PC-9 (cell line): Measurements from ENCODE around the gene UBR4. TPM values are rescaled to one million over a fixed set of nuclear protein-coding genes. Genes with fewer than 3 reads are reported as not detected.

Experiments used
- BruUV-seq: library from RNA; stranded (reverse); fragments of 400-500 nt; replicated peaks from 2 replicates; lab custom pipeline; 2021; lab: Mats Ljungman, UMichigan
- CTCF ChIA-PET: fragments of 300-600 bp; sonication (Branson Sonifier 250); formaldehyde crosslinking; loops from one replicate; lab custom pipeline; 2022; ENCODE audit warnings: antibody characterized with exemption; lab: Charles Lee
- POLR2A ChIA-PET: fragments of 300-600 bp; sonication (Branson Sonifier 250); formaldehyde crosslinking; loops from one replicate; lab custom pipeline; 2022; ENCODE audit warnings: antibody characterized with exemption; ENCODE audit not compliant: unreplicated experiment; lab: Charles Lee
- DNase-seq, 2 experiments: peaks; one replicate each; pipeline versions ENCODE4 v3.0.0 to v3.0.0-alpha.2; 2015 to 2022; ENCODE audit warnings: mixed read lengths in 1 of 2
- H2AFZ ChIP-seq: fragments of 200-600 bp; sonication (generic); 2 replicates; pipeline ENCODE4 v1.8.1; 2017; ENCODE audit warnings: antibody characterized with exemption
- H3F3A ChIP-seq: fragments of 200-600 bp; sonication (generic); 2 replicates; pipeline ENCODE4 v1.8.1; 2017; ENCODE audit warnings: antibody characterized with exemption, mild to moderate bottlenecking, low read depth; ENCODE audit not compliant: insufficient read depth
- H3K27ac ChIP-seq: fragments of 200-600 bp; sonication (generic); 2 replicates; pipeline ENCODE4 v1.6.1; 2016; ENCODE audit warnings: mixed run types
- H3K27me3 ChIP-seq: fragments of 200-600 bp; sonication (generic); 2 replicates; pipeline ENCODE4 v1.6.1; 2016; ENCODE audit warnings: low read depth, mixed run types; ENCODE audit not compliant: insufficient read depth
- H3K36me3 ChIP-seq: fragments of 200-600 bp; sonication (generic); 2 replicates; pipeline ENCODE4 v1.6.1; 2016; ENCODE audit warnings: low read depth, mixed run types
- H3K4me1 ChIP-seq: fragments of 200-600 bp; sonication (generic); replicated peaks from 2 replicates; pipeline ENCODE4 v1.6.1; 2016; ENCODE audit warnings: mixed run types; ENCODE audit not compliant: insufficient read depth
- H3K4me2 ChIP-seq: fragments of 200-600 bp; sonication (generic); 2 replicates; pipeline ENCODE4 v1.6.1; 2017; ENCODE audit warnings: mixed run types
- H3K4me3 ChIP-seq: fragments of 200-600 bp; sonication (generic); 2 replicates; pipeline ENCODE4 v1.6.1; 2016; ENCODE audit warnings: mixed run types
- H3K79me2 ChIP-seq: fragments of 200-600 bp; sonication (generic); 2 replicates; pipeline ENCODE4 v1.6.1; 2017; ENCODE audit warnings: low read depth, mixed run types
- H3K9me2 ChIP-seq: fragments of 200-600 bp; sonication (generic); 2 replicates; pipeline ENCODE4 v1.8.1; 2017; ENCODE audit warnings: mild to moderate bottlenecking; ENCODE audit not compliant: insufficient read depth
- H3K9me3 ChIP-seq: fragments of 200-600 bp; sonication (generic); 2 replicates; pipeline ENCODE4 v1.8.1; 2016; ENCODE audit warnings: low read depth; ENCODE audit not compliant: insufficient read depth
- H4K20me1 ChIP-seq: fragments of 200-600 bp; sonication (generic); 2 replicates; pipeline ENCODE4 v1.8.1; 2017; ENCODE audit not compliant: insufficient read depth
- CTCF ChIP-seq: fragments of 200-600 bp; sonication (generic); conservative IDR thresholded peaks from 2 replicates; pipeline ENCODE4 v1.6.1; 2017; ENCODE audit warnings: mixed run types, antibody characterized with exemption, mild to moderate bottlenecking, moderate library complexity
- EZH2 ChIP-seq: fragments of 200-600 bp; sonication (generic); IDR thresholded peaks from 2 replicates; pipeline ENCODE4 v1.8.0; 2017; ENCODE audit warnings: antibody characterized with exemption, low read depth
- intact Hi-C: fragments of 100-400 bp; cut with micrococcal nuclease; formaldehyde crosslinking; loops from one replicate; pipeline ENCODE4 v1.10.0; 2022; ENCODE audit not compliant: unreplicated experiment
- total RNA-seq: library from RNA; stranded (reverse); gene quantifications from 2 replicates; pipeline ENCODE4 v1.2.3, GENCODE V29; 2021

Gene UBR4
- total RNA-seq, 1 experiment from 2014 or later: 117 TPM

GRCh38 chr1:19038096-19038495 lies 172.0 kb downstream of the UBR4 start:
- no peaks in the 10 kb centered on the region for H3K9me3 ChIP-seq
- BruUV-seq: no TSS peak
- TF ChIP-seq EZH2 (no peak), CTCF (no peak)
- H3K79me2 ChIP-seq: no peaks in the 10 kb centered on the region
- no peaks in the 10 kb centered on the region for H3F3A ChIP-seq
- no peak for DNase-seq
- H3K4me3 ChIP-seq: no peak overlapping the region
- H3K4me1 ChIP-seq: peaks cover 18% of the 10 kb centered on the region
- ChIA-PET POLR2A (no interaction called here), CTCF (interaction anchor here (1.0 kb wide), 1 partner anchor 126 kb away, joined by 3 read pairs; no protein-coding TSS in a partner anchor)
- H4K20me1 ChIP-seq: no peaks in the 10 kb centered on the region
- no peaks in the 10 kb centered on the region for H3K36me3 ChIP-seq
- H3K9me2 ChIP-seq: no peaks in the 10 kb centered on the region
- no peak overlapping the region for H2AFZ ChIP-seq
- no peaks in the 10 kb centered on the region for H3K27me3 ChIP-seq
- intact Hi-C loops: no loop called here
- no peak overlapping the region for H3K4me2 ChIP-seq
- H3K27ac ChIP-seq: no peak overlapping the region

- no peak for DNase-seq
- H3K9me2 ChIP-seq: no peaks in the 10 kb centered on the region
- no peaks in the 10 kb centered on the region for H3K79me2 ChIP-seq
- BruUV-seq: no TSS peak
- H3K9me3 ChIP-seq: no peaks in the 10 kb centered on the region
- H2AFZ ChIP-seq: no peak overlapping the region
- TF ChIP-seq CTCF (no peak), EZH2 (no peak)
- no peaks in the 10 kb centered on the region for H4K20me1 ChIP-seq
- no peak overlapping the region for H3K4me3 ChIP-seq
- ChIA-PET CTCF (interaction anchor here (1.0 kb wide), 1 partner anchor 125 kb away, joined by 3 read pairs; no protein-coding TSS in a partner anchor), POLR2A (no interaction called here)
- intact Hi-C loops: no loop called here
- no peak overlapping the region for H3K4me2 ChIP-seq
- no peaks in the 10 kb centered on the region for H3K27me3 ChIP-seq
- H3K27ac ChIP-seq: no peak overlapping the region
- peaks cover 18% of the 10 kb centered on the region for H3K4me1 ChIP-seq
- no peaks in the 10 kb centered on the region for H3F3A ChIP-seq
- no peaks in the 10 kb centered on the region for H3K36me3 ChIP-seq
Observed at GRCh38 chr1:19037659-19038058, 172.4 kb downstream of the UBR4 start.

GRCh38 chr1:19036813-19037605 lies 173.1 kb downstream of the UBR4 start:
- Histone ChIP-seq H3K27me3 (no peaks in the 10 kb centered on the region), H3K4me3 (no peak overlapping the region), H3K36me3 (no peaks in the 10 kb centered on the region), H4K20me1 (no peaks in the 10 kb centered on the region), H3K4me1 (peaks cover 18% of the 10 kb centered on the region), H3K9me2 (no peaks in the 10 kb centered on the region), H3K9me3 (no peaks in the 10 kb centered on the region), H2AFZ (no peak overlapping the region), H3K79me2 (no peaks in the 10 kb centered on the region), H3K4me2 (no peak overlapping the region), H3K27ac (no peak overlapping the region), H3F3A (no peaks in the 10 kb centered on the region)
- DNase-seq: no peak
- ChIA-PET CTCF (no interaction called here), POLR2A (no interaction called here)
- BruUV-seq: no TSS peak
- intact Hi-C loops: no loop called here
- TF ChIP-seq EZH2: no peak
- no peak for TF ChIP-seq CTCF
